GM12872 (cell line): ENCODE data around the gene GGT6.

Source experiments
- TF ChIP-seq, protein P1 (sequence below): IDR thresholded peaks from 3 replicates; pipeline ENCODE4 v1.5.1; 2011; ENCODE audit warnings: low read depth, mild to moderate bottlenecking, low read length, moderate library complexity; ENCODE audit not compliant: insufficient read depth

GGT6 gene

DNA sequence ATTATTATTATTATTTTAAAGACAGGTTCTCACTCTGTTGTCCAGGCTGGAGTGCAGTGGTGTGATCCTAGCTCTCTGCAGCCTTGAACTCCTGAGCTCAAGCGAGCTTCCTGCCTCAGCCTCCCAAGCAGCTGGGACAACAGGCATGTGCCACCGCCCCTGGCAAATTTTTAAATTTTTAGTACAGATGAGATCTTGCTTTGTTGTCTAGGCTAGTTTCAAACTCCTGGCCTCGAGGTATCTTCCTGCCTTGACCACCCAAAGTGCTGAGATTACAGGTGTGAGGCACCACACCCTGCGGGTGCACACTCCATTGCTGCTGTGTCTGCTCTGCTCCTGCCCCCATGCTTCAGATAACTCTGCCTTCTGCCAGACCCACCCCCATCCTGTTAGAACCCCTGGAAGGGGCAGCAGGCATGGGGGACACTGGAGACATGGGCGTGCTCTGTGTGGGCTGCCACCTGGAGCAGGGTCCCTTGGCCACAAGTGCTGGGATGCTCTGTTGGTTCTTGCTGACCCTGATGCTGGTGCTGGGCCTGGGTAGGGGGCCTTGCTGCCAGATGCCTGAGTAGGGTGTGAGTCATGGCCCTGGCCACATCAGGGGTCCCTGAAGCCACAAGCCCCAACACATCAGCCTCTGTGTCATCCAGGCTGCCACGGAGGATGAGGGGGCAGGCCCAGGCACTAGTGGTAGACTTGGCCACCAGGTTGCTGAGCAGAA, 2.6 kb downstream of the GGT6 start:
- TF ChIP-seq, protein P1, sequence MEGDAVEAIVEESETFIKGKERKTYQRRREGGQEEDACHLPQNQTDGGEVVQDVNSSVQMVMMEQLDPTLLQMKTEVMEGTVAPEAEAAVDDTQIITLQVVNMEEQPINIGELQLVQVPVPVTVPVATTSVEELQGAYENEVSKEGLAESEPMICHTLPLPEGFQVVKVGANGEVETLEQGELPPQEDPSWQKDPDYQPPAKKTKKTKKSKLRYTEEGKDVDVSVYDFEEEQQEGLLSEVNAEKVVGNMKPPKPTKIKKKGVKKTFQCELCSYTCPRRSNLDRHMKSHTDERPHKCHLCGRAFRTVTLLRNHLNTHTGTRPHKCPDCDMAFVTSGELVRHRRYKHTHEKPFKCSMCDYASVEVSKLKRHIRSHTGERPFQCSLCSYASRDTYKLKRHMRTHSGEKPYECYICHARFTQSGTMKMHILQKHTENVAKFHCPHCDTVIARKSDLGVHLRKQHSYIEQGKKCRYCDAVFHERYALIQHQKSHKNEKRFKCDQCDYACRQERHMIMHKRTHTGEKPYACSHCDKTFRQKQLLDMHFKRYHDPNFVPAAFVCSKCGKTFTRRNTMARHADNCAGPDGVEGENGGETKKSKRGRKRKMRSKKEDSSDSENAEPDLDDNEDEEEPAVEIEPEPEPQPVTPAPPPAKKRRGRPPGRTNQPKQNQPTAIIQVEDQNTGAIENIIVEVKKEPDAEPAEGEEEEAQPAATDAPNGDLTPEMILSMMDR = no peak

DNA sequence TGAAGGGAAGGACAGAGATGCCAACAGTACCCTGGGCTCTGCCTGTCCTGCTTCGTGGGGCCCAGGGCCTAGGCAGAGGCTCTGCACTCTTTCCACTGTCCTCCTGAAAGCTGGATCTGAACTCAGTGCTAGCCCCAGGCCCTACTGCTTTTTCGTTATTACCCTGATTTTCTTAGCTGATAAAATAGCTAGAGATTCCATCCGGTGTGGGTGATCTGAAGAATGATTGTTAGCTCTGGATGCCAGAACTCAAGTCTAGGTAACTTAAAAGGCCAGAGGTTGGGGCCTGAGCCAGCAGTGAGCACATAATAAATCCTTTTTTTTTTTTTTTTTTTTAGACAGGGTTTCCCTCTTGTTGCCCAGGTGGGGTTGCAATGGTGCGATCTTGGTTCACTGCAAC, 3.4 kb downstream of the GGT6 start:
- TF ChIP-seq, protein P1 = no peak

DNA sequence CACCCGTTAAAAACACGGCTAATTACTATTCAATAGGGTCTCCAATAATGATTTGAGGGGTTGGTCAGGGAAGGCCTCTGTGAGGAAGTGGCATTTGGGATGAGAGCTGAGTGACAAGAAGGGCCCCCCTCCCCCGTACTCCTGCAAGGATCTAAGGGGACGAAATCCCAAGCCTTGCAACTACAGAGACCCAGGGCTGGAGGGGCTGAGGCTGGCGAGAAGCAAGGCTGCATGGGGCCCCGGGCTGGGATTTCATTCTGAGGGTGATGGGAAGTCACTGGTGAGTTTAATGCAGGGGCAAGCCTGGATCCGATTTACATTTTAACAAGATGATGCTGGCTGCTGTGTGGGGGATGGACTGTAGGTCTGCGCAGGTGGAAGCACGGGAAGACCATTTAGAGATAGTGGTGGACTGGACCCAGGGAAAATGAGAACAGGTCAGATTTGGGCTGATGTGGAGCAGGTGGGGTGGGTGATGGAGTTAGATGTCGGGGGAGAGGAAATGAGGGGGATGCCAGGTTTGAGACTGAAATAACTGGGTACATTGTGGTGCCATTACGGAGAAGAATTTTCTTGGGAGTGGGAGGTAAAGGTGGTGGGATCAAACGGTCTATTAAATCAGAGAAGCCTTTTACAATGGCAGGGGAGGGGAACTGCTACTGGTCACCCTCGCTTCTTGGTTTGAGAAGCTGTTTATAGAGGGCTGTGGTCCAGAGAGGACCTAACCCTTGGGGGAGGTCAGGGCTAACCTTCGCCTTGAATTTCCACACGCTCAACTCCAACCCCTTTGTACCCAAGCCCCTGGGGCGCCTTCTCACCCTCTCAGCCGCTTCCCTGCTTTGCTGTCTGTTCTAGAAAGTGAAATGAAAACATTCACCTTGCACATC, 4.3 kb downstream of the GGT6 start:
- TF ChIP-seq, protein P1 = no peak

DNA sequence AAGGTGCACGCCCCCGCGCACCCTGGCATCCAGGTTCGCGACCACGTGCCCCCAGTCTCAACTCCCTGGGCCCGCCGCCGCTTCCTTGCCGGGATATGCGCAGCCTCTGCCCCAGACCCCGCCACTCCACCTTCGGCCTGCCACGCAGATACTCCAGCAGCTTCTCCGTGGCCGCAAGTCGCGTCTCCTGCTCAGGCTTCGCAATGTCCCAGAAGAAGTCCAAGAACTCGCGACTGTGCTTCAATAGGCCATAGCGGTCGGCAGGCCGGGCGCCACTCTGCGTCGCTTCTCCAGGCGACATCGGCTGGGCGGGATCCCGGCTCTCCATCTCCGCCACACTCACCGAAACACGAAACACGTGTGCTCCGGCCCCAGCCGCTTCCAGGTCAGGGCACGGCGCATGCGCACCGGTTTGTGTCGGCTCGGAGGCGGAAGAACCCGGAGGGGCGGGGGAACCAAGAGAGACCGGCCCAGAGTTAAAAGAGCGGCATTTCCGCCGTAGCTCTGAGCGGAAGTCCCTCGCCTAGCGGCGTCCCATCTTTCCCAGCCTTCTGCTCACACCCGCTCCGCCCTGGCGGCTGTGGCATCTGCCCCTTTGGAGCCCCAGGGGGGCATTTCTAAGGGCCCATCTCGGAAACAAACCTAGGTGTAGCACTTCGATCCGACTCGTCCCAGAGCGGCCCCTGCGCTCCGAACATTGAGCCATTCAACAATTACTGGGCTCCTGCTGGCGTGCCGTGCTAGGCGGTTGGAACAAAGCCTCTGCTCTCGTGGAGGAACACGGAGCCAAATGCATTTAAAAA, 5.2 kb downstream of the GGT6 start, which contains the start of gene MYBBP1A:
Gene MYBBP1A (minus strand): TSS at position 388 of the 803 bp plus-strand sequence. CDS start 60 bp downstream, at position 328.
- TF ChIP-seq, protein P1 = peak; percentile 26; the same call in 2 of the 3 replicates

DNA sequence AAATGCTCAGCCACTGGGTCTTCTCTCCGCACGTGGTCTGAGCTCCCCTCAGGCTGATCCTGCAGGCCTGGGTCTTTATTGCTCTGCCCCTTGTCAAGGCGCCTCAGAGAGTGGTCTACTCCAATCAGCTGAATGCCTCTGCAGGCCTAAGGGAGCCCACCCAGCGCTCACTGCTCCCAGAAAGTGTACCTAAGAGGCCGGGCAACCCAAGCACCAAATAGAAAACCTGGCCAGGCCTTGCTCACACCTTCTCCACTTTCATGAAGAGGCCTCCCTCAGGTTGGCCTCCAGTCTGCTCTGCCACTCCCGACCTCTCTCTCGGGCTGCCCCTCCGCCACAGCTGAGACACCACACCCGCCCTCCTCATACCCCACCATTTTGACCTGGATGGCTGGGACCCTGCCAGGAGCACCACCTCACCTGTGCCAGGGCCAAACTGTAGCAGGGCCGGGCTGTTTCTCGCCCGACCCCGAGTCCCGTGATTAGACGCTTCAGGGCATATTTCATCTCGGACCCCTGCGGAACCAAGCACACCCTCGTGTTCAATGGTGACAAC, 5.9 kb downstream of the GGT6 start:
- TF ChIP-seq, protein P1 = no peak

DNA sequence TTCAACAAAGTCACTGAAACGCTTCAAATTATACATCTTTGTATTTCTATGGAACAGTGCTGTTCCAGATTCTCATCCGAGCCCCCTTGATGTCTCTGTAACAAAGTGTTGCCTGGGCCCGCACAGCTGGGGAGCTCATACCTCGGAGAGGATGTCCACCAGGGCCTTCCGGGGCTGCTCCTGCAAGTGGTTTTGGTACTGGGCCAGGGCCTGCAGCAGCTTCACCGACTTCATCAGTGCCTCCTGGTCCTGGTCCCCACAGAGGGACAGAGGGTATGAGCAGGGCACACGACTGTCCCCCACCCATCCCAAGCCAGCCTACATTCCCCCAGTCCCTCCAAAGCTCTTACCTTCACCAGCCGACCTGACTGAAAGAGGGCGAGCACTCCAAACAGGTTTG, 6.7 kb downstream of the GGT6 start:
- TF ChIP-seq, protein P1 = no peak
